ENCODE data around the gene RASGRF1.
A peak's percentile ranks its signal among the peaks of the same experiment; 100 is the strongest.

RASGRF1 gene

DNA sequence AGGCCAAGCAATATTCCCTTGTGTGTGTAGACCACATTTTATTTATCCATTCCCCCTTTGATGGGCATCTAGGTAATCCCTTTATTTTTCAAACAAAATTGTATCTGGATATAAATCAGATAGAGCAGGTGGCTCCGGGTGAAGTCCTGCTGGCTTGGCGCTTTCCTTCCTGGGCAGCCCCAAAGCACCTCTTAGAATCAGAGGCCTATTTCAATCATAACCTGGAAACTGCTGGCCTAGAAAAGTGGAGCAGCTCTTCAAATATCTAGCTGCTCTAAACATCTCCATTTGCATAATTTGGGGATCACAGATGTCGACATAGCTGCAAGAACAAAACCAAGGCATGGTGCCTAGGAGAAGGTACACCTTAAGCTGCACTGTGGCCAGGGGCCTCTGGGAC, 40.2 kb downstream of the RASGRF1 start:
- in situ Hi-C loops (cut with HindIII; ENCODE audit: low pct_ligation_motif_present, low pct_unique_long_range_greater_than_20kb, low sequenced_read_pairs): no loop called here

DNA sequence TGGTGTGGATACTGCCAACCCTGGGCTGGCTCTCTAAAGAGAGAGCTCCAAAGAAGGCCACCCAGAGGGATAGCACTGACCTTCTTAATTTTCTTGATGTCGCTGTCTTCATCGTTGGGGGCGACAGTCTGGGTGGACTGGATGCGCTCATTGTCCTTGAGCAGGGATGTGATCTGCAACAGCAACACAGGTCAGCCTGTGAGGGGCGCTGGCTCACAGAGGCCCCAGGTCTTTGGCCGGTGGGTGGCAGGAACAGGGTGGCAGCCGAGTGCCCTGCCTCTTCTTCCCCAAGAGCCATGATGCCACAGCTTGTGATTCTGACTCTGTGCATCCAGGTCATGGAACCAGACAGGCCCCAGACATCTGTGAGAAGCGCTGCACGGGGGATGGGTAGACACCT, 41.2 kb downstream of the RASGRF1 start:
- no peak for DNase-seq
- in situ Hi-C loops (cut with HindIII; ENCODE audit: low pct_ligation_motif_present, low pct_unique_long_range_greater_than_20kb, low sequenced_read_pairs): no loop called here

More for the DNA sequence above, 40.2 kb downstream of the RASGRF1 start:
- DNase-seq: no peak

DNA sequence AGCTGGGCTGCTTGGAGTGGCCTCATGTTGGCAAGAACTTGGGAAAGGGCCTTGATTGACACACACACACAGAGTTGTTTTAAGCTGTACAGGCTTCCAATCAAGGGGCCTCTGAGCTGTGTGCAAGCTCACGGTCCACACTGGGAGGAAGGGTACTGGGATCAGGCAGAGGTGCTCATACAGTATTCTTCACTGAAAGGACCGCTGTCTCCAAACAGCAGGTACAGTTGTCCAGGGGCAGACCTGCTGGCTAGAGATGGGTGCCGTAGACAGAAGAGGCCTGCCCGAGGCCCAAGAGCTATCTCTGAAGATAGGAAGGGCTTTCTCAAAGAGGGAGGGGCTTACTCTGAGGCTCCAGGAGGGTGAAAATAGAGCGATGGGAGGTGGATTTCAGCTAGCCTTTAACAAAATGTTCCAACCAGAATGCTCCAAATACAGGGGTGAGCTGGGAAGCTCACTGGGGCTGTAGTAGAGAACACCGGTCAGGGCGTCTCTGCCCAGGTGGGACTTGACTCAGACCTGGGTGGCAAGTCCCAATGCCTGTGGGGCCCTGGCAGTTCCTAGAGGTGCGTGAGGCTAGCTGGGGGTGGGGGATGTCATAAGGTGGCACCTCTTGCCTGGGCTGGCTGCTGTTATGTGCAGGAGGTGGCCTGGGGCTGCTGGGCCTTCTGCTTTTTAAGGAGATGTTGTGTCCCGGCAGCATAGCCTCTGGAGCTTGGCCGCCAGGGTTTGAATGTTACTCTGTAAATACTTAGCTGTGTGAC, 42.7 kb downstream of the RASGRF1 start:
- in situ Hi-C loops (cut with HindIII; ENCODE audit: low pct_ligation_motif_present, low pct_unique_long_range_greater_than_20kb, low sequenced_read_pairs): no loop called here

DNA sequence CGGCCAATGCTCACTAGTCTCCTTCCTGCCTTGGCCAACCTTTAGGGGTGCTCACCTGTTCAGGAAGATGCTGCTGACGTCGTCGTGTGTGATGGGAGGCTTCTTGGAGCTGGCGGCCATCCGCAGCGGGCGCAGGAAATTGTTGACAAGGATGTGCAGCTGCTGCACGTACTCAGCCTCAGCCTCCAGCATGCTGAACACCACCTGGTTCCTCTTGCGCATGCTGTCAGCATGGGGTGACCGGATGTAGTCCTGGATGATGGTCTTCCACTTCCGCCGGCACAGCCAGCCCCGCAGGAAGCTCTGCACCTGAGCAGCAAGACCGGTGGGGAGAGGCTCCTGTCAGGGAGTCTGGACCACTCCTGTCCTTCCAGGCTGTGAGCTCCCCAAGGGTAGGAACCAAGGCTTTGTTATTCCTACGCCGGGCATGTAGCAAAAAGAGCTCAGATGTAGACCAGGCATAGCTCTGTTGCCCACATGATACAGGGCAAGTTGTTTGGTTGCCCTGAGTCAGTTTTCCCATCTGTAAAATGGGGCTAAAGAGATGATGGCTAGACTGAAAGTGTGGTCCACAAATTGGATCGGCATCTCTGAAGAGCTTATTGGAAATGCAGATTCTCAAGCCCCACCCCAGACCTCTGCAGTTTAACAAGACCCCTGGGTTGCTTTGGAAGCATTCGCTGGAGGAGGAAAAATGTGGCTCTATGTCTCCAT, 43.7 kb downstream of the RASGRF1 start:
- DNase-seq: no peak

More for the DNA sequence above, 42.7 kb downstream of the RASGRF1 start:
- no peak for DNase-seq

DNA sequence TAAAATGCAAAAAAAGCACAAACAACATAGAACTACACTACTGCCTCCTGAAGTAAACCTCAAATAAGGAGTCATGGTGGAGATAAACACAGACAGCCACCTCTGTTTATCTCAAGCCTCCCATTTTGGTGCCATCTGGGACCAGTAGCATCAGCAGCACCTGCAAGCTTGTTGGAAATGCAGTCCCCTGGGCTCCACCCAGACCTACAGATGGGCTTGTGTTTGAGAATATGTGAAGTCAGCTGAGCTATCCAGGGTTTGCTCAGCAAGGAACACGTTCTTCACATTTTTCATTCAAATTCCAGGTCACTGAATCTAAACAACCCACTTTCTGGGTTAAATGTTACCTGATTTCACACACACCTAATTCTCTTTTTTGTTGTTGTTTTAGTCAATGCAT, 45.5 kb downstream of the RASGRF1 start:
- in situ Hi-C loops (cut with HindIII; ENCODE audit: low pct_ligation_motif_present, low pct_unique_long_range_greater_than_20kb, low sequenced_read_pairs): no loop called here
- DNase-seq: no peak

More for the DNA sequence above, 43.7 kb downstream of the RASGRF1 start:
- in situ Hi-C loops (cut with HindIII; ENCODE audit: low pct_ligation_motif_present, low pct_unique_long_range_greater_than_20kb, low sequenced_read_pairs): no loop called here

DNA sequence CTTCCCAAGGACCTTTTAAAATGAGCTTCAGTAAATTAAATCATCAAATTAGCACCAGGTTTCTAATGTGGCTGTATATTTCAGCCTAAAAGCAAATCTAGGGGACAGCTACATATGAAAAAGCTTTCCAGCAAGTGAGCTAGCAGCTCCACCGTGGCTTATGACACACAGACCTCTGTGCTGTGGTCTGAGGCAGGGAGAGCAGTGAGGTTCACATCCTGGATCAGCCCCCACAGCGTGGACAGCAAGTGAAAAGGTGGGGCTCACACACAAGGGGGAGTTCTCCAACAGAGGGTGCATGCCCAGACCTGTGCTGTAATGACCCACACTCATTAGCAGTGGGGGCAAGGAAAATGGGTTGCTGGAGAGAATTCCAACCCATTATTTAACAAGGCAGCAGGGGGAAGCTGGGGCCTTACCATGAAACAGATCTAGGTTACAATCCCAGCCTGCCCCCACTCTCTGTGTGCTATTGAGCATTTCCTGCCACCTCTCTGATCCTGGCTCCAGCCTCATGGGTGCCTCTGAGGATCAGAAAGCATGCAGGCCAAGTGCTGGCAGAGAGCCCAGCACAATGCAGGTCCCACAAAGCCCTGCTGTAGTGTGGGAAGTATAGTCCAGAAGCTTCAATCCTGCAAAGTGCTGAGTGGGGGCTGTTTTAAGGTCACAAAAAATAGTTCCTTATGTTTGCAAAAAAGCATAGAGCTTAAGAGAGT, 48.2 kb downstream of the RASGRF1 start:
- DNase-seq: no peak
- in situ Hi-C loops (cut with HindIII; ENCODE audit: low pct_ligation_motif_present, low pct_unique_long_range_greater_than_20kb, low sequenced_read_pairs): no loop called here

DNA sequence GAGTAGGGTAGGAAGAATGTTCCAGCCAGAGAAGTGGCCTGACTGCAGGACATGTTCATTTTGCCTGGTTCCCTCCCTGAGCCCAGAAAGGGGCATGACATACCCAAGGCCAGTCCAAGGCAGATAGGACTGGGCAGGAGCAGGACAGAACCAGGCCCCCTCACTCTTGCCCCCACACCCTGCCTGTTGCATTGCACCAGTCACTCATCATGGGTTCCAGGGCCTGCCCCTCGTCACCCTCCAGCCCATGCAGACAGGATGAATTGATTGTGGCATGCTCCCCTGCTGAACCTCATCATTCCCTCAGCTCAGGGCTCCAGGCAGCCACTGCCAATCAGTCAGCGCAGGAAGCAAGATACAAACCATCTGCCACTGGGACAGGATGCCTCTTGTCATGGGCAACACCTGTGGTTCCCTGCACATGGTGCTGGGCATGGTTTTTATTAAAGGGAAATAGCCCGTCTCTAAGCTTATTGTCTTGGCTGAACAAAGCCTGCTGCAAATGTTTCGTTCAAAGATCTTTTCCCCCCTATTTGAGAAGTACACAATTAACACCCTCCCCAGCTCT, 48.9 kb downstream of the RASGRF1 start:
- DNase-seq: no peak
- in situ Hi-C loops (cut with HindIII; ENCODE audit: low pct_ligation_motif_present, low pct_unique_long_range_greater_than_20kb, low sequenced_read_pairs): no loop called here

DNA sequence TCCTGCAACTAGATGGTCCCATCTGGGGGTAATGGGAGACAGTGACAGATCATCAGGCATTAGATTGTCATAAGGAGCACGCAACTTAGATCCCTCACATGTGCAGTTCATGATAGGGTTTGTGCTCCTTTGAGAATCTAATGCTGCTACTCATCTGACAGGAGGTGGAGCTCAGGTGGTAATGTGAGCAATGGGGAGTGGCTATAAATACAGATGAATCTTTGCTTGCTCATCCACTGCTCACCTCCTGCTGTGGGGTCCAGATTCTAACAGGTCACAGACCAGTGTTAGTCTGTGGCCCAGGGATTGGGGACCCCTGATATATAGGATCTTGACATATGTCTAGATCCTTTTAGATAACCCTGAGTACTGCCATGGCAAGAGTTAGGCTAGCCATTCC, 52.7 kb downstream of the RASGRF1 start:
- DNase-seq: no peak
- in situ Hi-C loops (cut with HindIII; ENCODE audit: low pct_ligation_motif_present, low pct_unique_long_range_greater_than_20kb, low sequenced_read_pairs): no loop called here

DNA sequence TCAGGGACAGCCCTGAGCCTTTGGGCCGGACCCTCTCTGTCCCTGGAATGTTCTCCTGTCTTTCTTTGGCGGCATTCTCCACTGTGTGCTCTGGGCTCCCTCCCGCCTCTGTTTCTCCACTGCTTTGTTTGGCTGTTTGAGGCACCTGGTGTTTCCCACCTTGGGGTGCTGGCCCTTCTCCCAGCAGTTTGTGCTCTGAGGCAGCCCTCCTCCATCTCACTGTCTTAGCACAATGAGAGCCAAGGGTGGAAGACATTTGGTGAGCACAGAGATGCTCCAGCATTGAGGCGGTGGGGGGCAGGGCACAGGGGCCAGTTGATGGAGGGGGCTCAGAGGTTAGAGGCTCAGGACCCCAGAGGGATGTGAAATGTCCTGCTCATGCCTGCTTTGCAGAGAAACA, 54.3 kb downstream of the RASGRF1 start:
- in situ Hi-C loops (cut with HindIII; ENCODE audit: low pct_ligation_motif_present, low pct_unique_long_range_greater_than_20kb, low sequenced_read_pairs): no loop called here
- no peak for DNase-seq

DNA sequence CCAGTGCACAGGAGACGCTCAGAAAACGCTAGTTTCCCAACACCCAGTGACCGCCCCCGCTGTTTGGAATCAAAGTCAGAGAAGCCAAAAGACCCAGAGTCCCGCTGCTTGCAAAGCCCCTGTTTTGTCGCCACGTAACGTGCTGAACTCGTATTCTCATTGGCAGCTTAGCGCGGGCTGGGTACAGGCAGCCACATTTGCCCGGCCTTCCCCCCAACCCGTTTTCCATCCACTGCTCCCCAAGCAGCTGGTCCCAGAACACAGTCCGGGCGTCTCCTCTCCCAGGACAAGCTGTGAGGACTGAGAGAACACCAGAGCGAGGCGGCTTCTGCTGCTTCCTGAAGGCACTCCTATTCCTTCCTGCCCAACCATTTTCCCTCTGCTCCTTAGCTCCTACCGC, 54.8 kb downstream of the RASGRF1 start:
- in situ Hi-C loops (cut with HindIII; ENCODE audit: low pct_ligation_motif_present, low pct_unique_long_range_greater_than_20kb, low sequenced_read_pairs): no loop called here
- DNase-seq: no peak

DNA sequence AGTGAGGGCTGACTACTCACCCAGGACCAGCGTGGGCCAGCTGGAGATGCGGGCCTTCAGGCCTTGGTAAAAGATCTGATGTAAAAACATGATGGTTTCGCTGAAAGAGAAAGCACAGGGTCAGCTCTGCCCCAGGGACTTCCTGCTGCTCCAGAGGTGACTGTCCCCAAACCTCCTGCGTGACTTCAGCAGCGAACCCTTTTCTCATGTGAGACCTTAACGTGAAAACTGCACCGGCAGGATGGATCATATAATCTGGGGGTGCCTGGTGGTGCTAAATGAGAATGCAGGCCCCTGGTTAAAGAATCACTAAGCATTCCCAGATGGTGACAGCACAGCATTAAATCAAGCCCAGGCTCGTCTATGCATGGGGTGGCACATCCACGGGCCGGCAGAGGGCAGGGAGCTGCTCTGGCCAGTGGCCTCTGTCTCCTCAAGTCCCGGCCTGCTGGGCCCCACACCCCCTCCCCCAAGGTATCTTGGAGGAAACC, 55.4 kb downstream of the RASGRF1 start:
- in situ Hi-C loops (cut with HindIII; ENCODE audit: low pct_ligation_motif_present, low pct_unique_long_range_greater_than_20kb, low sequenced_read_pairs): no loop called here

DNA sequence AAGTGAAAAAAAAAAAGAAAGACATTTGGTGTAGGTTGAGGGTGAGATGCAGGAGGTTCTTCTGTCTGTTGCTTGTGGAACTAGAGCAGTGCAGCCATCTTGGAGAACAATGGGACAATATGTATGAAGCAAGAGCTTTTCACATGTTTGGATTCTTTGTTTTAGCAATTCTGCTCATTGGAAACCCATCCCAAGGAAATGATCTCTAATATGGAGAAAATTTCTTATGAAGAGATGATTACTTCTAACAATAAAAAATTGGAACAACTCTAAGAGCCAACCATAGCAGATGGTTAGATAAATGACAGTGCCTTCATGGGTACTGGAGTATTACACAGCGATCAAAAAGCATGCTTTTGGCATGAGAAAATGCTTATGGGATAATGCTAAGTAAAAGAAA, 56.3 kb downstream of the RASGRF1 start:
- in situ Hi-C loops (cut with HindIII; ENCODE audit: low pct_ligation_motif_present, low pct_unique_long_range_greater_than_20kb, low sequenced_read_pairs): no loop called here
- DNase-seq: no peak

More for the DNA sequence above, 55.4 kb downstream of the RASGRF1 start:
- DNase-seq: peak; percentile 32

DNA sequence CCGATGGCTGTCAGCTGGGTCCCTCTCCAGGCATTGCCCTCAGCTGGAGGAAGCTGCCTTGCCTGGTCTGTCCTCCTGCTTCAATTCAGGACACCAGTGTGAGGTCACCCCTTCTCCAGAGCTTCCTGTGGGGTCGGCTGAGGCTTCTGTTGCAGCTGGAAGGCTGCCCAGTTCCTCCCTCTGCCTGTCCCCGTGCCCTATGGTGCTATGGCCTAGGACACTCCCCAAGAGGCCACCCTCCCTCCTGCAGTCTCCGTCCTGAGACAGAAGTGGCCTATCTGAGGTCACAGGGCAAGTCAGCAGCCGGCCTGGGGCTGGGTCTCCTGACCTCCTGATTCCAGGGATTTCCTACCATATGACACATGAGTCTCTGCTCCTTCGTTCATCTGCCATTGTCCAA, 57.9 kb downstream of the RASGRF1 start:
- in situ Hi-C loops (cut with HindIII; ENCODE audit: low pct_ligation_motif_present, low pct_unique_long_range_greater_than_20kb, low sequenced_read_pairs): no loop called here
- DNase-seq: no peak

DNA sequence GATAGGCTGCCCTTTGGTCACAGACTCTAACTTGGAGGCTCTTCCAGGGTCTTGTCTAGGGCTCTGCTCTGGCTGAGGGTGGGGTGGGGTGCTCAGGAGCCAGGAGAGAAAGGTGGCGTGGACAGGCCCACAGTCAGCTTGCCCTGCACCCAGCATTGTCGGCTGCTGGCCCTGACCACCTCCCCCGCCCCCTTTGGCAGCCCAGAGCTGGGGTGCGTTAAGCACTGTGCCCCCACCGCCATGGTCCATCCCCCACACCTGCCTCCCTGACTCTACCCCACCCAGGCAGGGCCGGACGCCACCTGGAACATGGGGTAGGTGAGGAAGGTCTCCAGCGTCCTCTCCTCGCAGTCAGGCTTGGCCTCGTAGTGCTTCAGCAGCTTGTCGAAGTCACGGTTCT, 58.8 kb downstream of the RASGRF1 start:
- DNase-seq: no peak
- in situ Hi-C loops (cut with HindIII; ENCODE audit: low pct_ligation_motif_present, low pct_unique_long_range_greater_than_20kb, low sequenced_read_pairs): no loop called here

DNA sequence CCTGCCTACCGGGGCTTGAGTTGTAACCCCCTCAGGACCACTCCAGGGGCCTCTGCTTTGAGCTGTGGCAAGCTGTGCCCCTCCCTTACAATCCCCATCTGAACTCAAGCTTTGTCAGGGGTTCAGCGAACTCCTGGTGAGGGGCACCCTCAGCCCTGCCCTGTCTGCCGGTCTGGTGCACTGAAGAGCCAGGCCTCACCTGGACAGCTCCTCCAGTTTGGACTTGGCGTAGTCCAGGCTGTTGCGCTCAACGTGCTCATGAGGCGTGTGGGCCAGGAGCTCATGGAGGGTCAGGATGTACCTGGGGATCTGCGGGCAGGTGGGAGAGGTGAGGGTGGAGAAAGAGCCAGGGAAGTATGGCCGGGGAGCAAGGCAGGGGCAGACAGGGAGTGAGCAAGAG, 59.4 kb downstream of the RASGRF1 start:
- in situ Hi-C loops (cut with HindIII; ENCODE audit: low pct_ligation_motif_present, low pct_unique_long_range_greater_than_20kb, low sequenced_read_pairs): no loop called here
- no peak for DNase-seq

DNA sequence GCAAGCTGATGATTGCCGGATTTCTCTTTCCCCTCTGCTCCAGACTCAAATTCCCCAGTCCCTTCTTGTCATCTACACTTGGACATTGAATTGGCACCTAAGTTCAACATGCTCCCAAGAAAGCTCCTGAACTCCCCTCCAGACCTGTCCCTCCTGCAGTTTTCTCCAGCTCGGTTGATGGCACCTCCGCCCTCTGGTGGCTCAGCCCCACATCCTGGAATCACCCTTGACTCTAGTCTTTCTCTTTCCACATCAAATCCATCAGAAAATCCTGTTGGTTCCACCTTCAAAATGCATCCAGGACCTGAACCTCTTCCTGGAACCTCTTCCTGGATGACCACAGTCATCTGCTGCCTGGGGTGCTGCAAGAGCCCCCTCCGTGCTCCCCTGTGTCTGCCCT, 60.1 kb downstream of the RASGRF1 start:
- DNase-seq: no peak
- in situ Hi-C loops (cut with HindIII; ENCODE audit: low pct_ligation_motif_present, low pct_unique_long_range_greater_than_20kb, low sequenced_read_pairs): no loop called here

DNA sequence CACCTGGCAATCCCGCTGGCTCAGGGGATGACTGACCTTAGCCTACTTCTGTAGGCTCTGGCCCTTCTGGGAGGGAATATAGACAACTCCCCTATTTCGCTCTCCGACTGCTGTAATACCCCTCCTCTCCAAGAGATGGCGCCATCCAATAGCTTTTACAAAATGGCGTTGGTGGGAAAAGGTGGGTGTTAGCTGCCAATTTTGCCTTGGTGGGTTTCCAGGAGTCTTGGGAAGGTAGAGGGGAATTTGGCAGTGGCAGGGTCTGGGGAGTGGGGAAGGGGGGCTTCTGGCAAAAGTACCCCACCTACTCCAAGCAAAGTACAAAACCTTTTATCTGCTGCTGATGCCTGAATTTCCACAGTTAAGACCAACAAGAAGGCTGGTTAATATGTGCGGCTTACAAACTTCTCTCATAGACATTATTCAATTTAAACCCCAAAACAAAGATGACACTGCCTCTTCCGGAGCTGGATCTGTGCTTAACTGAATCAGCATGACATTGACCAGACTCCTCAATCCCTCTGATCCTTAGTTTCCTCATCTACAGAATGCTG, 62.1 kb downstream of the RASGRF1 start:
- in situ Hi-C loops (cut with HindIII; ENCODE audit: low pct_ligation_motif_present, low pct_unique_long_range_greater_than_20kb, low sequenced_read_pairs): no loop called here

DNA sequence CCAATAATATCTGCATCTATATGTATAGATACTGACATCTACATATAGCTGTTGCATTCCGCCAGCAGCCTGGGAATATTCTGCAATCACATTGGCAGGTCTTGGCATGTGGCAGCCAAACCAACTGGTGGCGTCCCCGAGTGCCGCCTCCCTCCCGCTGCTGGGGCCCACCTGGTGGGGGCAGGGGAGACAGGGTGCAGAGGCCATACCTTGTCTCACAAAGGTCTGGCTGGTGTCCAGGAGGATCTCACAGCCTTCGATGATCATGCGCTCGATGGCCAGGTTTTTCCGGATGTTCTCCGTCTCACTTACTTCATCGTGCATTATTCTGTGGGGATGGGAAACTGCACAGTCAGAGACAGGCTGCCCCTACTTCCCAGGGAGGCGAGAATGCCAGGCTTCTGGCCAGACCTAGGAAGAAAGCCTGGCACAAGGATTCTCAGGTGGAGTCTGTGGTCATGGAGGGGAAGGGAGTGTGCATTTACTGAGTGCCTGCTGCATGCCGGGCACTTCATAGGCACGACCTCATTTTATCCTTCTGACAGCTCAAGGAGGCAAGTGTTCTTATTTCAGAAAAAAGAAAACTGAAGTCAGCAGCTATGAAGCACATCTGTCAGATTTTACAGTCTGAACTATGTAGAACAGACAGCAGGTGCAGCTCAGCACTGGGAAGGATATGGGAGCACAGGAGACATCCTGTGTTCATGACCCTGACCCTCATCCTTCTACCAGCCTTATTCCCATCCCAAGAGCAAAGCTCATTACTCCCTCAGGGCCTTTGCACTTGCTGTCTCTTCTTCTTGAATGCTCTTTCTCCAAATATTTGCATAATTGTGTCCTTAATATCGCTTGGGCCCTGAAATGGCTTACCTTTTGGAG, 62.8 kb downstream of the RASGRF1 start:
- in situ Hi-C loops (cut with HindIII; ENCODE audit: low pct_ligation_motif_present, low pct_unique_long_range_greater_than_20kb, low sequenced_read_pairs): no loop called here
- no peak for DNase-seq

More for the DNA sequence above, 62.1 kb downstream of the RASGRF1 start:
- peak; percentile 47 for DNase-seq
